GM12878 (cell line): ENCODE measurements around the gene COL21A1.

Source experiments
- BACH1 ChIP-seq: fragments of 450-650 bp; IDR thresholded peaks from 2 replicates; pipeline ENCODE4 v1.6.1; 2017; ENCODE audit warnings: mild to moderate bottlenecking, borderline replicate concordance
- EP300 ChIP-seq, 2 experiments: fragments of 150-350 bp in 1 of 2; IDR thresholded peaks; 2 replicates each; pipeline ENCODE4 v1.6.1; 2011 to 2012; ENCODE audit warnings: low read depth in 2 of 2, low read length in 2 of 2, borderline replicate concordance in 1 of 2, improper control_type of control experiment in 1 of 2, inconsistent platforms in 1 of 2; ENCODE audit not compliant: control insufficient read depth in 1 of 2
- EZH2 ChIP-seq: IDR thresholded peaks from 2 replicates; pipeline ENCODE4 v1.6.1; 2012; ENCODE audit warnings: low read depth, mild to moderate bottlenecking, control low read depth, inconsistent platforms, low read length, borderline replicate concordance; ENCODE audit not compliant: control insufficient read depth
- HDAC2 ChIP-seq: fragments of 200-600 bp; sonication (generic); IDR thresholded peaks from 2 replicates; pipeline ENCODE4 v1.6.1; 2017
- HDAC6 ChIP-seq: fragments of 200-600 bp; sonication (generic); IDR thresholded peaks from one replicate; pipeline ENCODE4 v1.8.0; 2017; ENCODE audit warnings: antibody characterized with exemption; ENCODE audit not compliant: unreplicated experiment
- POLR2A ChIP-seq: IDR thresholded peaks from 2 replicates; pipeline ENCODE4 v1.6.1; 2011; ENCODE audit warnings: low read depth, mild to moderate bottlenecking, low read length
- POLR2AphosphoS5 ChIP-seq: IDR thresholded peaks from 2 replicates; pipeline ENCODE4 v1.6.1; 2011; ENCODE audit warnings: mild to moderate bottlenecking, low read length, inconsistent platforms
- RELA ChIP-seq: fragments of 450-650 bp; IDR thresholded peaks from 2 replicates; pipeline ENCODE4 v1.8.0; 2014; ENCODE audit warnings: borderline replicate concordance; ENCODE audit not compliant: partially characterized antibody
- REST ChIP-seq: IDR thresholded peaks from 2 replicates; pipeline ENCODE4 v1.6.1; 2012; ENCODE audit warnings: mild to moderate bottlenecking, low read depth, low read length
- TARDBP ChIP-seq: IDR thresholded peaks from 2 replicates; pipeline ENCODE4 v1.6.1; 2016; ENCODE audit warnings: borderline replicate concordance
- TF ChIP-seq, protein P1 (sequence below), 3 experiments: IDR thresholded peaks in 2 of 3; conservative IDR thresholded peaks in 1 of 3; 2 replicates each; pipeline ENCODE4 v1.5.1; 2011; ENCODE audit warnings: low read depth in 3 of 3, low read length in 3 of 3, mild to moderate bottlenecking in 3 of 3, control low read depth in 2 of 3, moderate library complexity in 2 of 3, inconsistent platforms in 1 of 3, mixed read lengths in 1 of 3; ENCODE audit not compliant: control insufficient read depth in 2 of 3, insufficient read depth in 1 of 3; ENCODE audit errors: extremely low read depth in 1 of 3
- TF ChIP-seq, protein P2 (sequence below): fragments of 450-650 bp; IDR thresholded peaks from 2 replicates; pipeline ENCODE4 v1.6.1; 2017; ENCODE audit warnings: mild to moderate bottlenecking, moderate library complexity

- TF ChIP-seq POLR2AphosphoS5: no peak
- no peak for TF ChIP-seq HDAC2
- TF ChIP-seq TARDBP: no peak
- TF ChIP-seq, protein P1, sequence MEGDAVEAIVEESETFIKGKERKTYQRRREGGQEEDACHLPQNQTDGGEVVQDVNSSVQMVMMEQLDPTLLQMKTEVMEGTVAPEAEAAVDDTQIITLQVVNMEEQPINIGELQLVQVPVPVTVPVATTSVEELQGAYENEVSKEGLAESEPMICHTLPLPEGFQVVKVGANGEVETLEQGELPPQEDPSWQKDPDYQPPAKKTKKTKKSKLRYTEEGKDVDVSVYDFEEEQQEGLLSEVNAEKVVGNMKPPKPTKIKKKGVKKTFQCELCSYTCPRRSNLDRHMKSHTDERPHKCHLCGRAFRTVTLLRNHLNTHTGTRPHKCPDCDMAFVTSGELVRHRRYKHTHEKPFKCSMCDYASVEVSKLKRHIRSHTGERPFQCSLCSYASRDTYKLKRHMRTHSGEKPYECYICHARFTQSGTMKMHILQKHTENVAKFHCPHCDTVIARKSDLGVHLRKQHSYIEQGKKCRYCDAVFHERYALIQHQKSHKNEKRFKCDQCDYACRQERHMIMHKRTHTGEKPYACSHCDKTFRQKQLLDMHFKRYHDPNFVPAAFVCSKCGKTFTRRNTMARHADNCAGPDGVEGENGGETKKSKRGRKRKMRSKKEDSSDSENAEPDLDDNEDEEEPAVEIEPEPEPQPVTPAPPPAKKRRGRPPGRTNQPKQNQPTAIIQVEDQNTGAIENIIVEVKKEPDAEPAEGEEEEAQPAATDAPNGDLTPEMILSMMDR (IDR thresholded peaks at IDR 0.05 in 2 of 3, conservative IDR thresholded peaks at IDR 0.05 in 1 of 3; ENCODE audit: control insufficient read depth in 2 of 3, extremely low read depth in 1 of 3, insufficient read depth in 1 of 3, low read depth in 3 of 3, low read length in 3 of 3): no peak
- TF ChIP-seq, protein P2, sequence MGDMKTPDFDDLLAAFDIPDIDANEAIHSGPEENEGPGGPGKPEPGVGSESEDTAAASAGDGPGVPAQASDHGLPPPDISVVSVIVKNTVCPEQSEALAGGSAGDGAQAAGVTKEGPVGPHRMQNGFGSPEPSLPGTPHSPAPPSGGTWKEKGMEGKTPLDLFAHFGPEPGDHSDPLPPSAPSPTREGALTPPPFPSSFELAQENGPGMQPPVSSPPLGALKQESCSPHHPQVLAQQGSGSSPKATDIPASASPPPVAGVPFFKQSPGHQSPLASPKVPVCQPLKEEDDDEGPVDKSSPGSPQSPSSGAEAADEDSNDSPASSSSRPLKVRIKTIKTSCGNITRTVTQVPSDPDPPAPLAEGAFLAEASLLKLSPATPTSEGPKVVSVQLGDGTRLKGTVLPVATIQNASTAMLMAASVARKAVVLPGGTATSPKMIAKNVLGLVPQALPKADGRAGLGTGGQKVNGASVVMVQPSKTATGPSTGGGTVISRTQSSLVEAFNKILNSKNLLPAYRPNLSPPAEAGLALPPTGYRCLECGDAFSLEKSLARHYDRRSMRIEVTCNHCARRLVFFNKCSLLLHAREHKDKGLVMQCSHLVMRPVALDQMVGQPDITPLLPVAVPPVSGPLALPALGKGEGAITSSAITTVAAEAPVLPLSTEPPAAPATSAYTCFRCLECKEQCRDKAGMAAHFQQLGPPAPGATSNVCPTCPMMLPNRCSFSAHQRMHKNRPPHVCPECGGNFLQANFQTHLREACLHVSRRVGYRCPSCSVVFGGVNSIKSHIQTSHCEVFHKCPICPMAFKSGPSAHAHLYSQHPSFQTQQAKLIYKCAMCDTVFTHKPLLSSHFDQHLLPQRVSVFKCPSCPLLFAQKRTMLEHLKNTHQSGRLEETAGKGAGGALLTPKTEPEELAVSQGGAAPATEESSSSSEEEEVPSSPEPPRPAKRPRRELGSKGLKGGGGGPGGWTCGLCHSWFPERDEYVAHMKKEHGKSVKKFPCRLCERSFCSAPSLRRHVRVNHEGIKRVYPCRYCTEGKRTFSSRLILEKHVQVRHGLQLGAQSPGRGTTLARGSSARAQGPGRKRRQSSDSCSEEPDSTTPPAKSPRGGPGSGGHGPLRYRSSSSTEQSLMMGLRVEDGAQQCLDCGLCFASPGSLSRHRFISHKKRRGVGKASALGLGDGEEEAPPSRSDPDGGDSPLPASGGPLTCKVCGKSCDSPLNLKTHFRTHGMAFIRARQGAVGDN: no peak
- no peak for TF ChIP-seq REST
- TF ChIP-seq BACH1: no peak
- no peak for TF ChIP-seq EP300 (IDR thresholded peaks at IDR 0.05; ENCODE audit: borderline replicate concordance in 1 of 2, control insufficient read depth in 1 of 2, low read depth in 2 of 2, low read length in 2 of 2)
- TF ChIP-seq HDAC6: no peak
- no peak for TF ChIP-seq EZH2
- TF ChIP-seq RELA: no peak
- no peak for TF ChIP-seq POLR2A
These were observed 204.3 kb downstream of the COL21A1 start for GRCh38 chr6:56043076-56043475.
